Ishikawa (cell line): Measurements from ENCODE around the gene PITPNC1.

Source experiments
- CEBPB ChIP-seq: IDR thresholded peaks from 2 replicates; pipeline ENCODE4 v1.6.1; 2012
- CREB1 ChIP-seq: IDR thresholded peaks from 2 replicates; pipeline ENCODE4 v1.6.1; 2012; ENCODE audit warnings: low read depth
- EGR1 ChIP-seq: IDR thresholded peaks from 2 replicates; pipeline ENCODE4 v1.6.1; 2012
- EP300 ChIP-seq: IDR thresholded peaks from 2 replicates; pipeline ENCODE4 v1.6.1; 2012; ENCODE audit warnings: borderline replicate concordance
- FOXM1 ChIP-seq: IDR thresholded peaks from 2 replicates; pipeline ENCODE4 v1.6.1; 2012; ENCODE audit warnings: low read depth, borderline replicate concordance
- MAX ChIP-seq: IDR thresholded peaks from 2 replicates; pipeline ENCODE4 v1.6.1; 2012
- NFIC ChIP-seq: IDR thresholded peaks from 2 replicates; pipeline ENCODE4 v1.6.1; 2012
- RAD21 ChIP-seq: IDR thresholded peaks from 2 replicates; pipeline ENCODE4 v1.6.1; 2012; ENCODE audit warnings: low read depth
- REST ChIP-seq: IDR thresholded peaks from 2 replicates; pipeline ENCODE4 v1.6.1; 2012; ENCODE audit warnings: low read depth, mild to moderate bottlenecking
- TAF1 ChIP-seq: IDR thresholded peaks from 2 replicates; pipeline ENCODE4 v1.6.1; 2012; ENCODE audit warnings: low read depth, mild to moderate bottlenecking

- TF ChIP-seq MAX (no peak), TAF1 (no peak), RAD21 (no peak), FOXM1 (no peak), REST (no peak), CEBPB (no peak), EGR1 (no peak), CREB1 (no peak), EP300 (no peak), NFIC (no peak)
Measured at GRCh38 chr17:67434061-67434525, 57.0 kb downstream of the PITPNC1 start.
